GM21381 (cell line): ENCODE results near the gene SLC1A3.
"Not testable (repeated sequence)": the region's sequence is repeated elsewhere in the genome, so short reads cannot be mapped to it uniquely, and the experiment has no call there.

ENCODE experiments used
- ATAC-seq: cut with Tn5 transposase; IDR thresholded peaks from one replicate; pipeline ENCODE4 v1.9.1; 2021; ENCODE audit warnings: mild to moderate bottlenecking, moderate library complexity; ENCODE audit not compliant: unreplicated experiment

The SLC1A3 gene

GRCh38 chr5:36630201-36631145 lies 24.1 kb downstream of the SLC1A3 start:
- ATAC-seq: no peak

DNA sequence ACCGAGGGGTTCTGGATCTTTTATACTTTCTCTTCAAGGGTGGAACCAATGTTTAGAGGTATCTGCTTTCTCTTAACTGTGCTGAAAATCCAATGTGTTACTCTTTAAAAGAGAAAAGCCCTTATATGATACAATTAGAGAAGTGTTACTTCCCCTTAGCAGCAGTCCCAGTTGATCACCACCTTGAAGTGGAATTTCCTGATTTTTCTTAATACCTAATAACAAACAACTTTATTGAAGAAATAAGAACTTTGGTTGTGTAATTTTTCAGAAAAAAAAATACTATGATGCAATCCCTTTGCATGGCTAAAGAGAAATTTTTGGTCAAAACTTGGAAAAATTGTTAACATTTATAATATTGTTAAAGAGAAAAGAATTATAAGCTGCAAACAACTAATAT lies 24.7 kb downstream of the SLC1A3 start:
- ATAC-seq: no peak

- ATAC-seq: no peak
Observed at GRCh38 chr5:36631620-36632362, 25.4 kb downstream of the SLC1A3 start.

DNA sequence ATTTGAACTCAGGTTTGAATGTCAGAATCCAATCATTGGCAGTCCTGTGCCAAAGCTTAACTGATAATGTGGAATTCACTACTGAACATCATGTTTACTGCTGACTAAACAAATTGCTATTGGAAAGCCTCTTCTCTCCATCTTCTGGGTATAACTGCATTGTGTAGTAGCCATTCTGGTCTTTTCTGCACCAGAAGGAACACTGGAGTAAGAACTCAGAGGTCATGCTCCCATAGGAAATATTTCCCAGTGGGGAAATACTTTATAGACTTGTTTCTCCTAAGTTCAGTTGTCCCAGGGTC lies 25.9 kb downstream of the SLC1A3 start:
- no peak for ATAC-seq

DNA sequence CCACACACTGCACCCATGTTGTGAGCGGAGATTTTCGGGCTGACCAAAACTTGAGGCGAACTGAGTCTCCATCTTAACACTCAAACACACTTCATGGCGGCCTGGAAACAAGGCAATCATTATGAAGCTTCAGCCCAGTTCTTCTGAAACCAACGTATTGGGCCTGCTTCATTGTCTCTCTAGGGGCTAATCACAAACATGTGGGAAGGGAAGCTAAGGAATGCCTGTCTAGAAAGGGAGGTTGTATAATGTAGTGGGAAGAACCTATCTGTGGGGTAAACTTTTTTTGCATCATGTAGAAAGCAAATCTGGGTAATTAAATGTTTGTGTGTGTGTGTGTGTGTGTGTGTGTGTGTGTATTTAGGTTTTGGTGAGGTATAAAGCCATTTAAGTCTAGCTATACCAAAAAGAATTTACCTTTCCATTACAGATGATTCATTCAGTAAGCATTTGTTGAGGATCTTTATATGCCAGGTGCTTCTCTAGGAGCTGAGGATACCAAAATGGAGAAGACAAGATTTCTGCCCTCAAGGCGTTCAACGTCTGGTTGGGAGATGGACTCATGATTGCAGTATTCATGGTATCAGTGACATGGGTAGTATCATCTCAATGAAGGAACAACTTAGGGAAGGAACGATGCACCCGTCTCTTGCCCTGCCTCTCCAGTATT lies 29.4 kb downstream of the SLC1A3 start:
- no peak for ATAC-seq

DNA sequence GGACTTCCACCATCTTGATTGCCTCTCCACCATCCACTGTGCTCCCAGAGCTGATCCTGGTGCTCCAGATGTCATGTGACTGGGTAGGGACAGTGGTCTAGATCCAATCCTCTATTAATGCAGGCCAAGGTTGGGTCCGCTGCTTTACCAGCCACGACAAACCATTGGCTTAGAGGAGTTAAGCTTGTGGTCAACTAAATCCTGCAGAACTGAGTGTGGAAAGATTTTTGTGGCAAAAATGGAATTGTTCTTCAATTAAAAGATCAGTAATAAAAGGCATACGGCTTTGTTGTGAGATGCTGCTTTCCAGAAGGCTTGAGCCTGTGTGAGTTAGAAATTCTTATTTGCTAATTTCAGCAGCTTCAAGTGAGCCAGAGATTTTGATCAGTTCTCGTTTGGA lies 30.7 kb downstream of the SLC1A3 start:
- no peak for ATAC-seq

DNA sequence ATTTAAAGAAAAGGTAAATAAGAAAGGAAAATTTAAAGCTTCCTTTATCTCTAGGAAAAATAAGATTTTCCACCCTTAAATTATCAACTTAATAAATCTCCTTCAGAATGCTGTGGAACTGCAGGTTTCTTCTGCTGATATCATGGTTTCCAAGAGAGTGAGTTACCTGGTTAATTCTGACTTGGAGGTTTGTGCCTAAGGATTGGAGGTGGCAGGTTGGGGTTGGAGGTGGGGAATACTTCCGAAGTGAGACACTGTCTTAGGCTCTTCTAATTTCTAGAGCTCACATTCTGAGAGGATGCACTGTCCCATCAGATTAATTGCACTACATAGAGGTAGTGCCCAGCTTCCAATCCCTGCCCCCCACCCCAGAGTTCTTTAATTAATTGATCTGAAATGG lies 31.1 kb downstream of the SLC1A3 start:
- no peak for ATAC-seq

DNA sequence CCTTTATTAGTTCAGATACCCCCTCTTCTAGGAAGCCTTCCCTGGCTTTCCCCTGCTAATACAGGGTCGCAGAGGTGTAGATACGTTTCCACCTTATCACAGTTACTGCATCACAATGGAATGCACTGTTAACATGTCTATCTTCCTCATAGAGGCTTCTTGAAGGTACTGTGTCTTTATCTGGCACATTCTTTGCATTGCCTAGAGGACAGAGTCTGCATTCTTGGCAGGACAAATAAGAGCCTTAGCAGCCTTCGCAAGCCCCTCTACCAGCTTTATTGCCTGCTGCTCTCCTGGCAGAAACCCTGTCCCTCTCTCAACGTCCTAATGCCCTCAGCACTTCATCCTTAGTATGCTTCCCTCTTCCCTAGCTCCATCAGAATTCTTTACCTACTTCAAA lies 31.6 kb downstream of the SLC1A3 start:
- no peak for ATAC-seq

DNA sequence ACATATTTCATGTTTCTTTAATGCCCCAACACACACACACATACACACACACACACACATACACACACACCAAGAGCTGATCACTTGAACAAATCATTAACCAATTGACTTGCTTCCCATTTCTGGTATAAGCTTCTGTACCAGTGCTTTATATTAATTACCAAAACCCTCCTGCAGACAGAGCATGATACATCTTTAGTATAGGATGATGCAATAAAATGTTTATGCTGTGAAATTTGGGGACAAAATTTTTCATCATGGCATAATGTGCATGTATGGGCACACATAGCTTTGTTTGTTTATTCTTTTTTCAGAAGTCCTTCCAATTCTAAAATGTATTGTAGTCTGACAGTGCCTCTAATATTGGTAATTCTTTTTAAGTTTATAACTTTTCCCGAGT lies 34.5 kb downstream of the SLC1A3 start:
- ATAC-seq: no peak

GRCh38 chr5:36641431-36641830 lies 35.0 kb downstream of the SLC1A3 start:
- no peak for ATAC-seq

- no peak for ATAC-seq
Observed at GRCh38 chr5:36642089-36642488, 35.7 kb downstream of the SLC1A3 start.

DNA sequence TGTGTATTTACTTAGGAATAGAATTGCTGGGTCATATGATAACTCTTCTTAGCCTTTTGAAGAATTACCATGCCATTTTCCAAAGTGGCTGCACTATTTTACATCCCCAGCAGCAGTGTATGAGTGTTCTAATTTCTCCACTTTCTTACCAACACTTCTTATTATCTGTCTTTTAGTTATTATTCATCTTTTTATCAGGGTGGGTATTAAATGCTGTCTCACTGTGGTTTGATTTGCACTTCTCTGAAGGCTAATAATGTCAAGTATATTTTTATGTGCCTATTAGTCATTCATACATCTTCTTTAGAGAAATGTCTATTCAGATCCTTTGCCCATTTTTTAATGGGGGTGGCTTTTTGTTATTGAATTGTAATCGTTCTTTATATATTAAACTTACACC lies 36.8 kb downstream of the SLC1A3 start:
- ATAC-seq: no peak

DNA sequence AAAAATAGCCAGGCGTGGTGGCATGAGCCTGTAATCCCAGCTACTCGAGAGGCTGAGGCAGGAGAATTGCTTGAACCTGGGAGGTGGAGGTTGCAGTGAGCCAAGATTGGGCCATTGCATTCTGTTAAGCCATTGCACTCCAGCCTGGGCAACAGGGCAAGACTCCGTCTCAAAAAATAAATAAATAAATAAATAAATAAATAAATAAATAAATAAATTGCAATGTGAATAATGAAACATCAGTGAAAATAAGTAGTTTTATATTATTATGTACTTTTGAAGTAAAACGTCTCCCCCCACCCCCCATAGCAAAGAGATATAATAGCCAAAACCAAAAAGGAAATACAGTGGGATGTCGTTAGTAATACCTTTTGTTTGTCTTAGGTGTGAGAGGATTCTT lies 37.4 kb downstream of the SLC1A3 start:
- not testable (repeated sequence) for ATAC-seq

DNA sequence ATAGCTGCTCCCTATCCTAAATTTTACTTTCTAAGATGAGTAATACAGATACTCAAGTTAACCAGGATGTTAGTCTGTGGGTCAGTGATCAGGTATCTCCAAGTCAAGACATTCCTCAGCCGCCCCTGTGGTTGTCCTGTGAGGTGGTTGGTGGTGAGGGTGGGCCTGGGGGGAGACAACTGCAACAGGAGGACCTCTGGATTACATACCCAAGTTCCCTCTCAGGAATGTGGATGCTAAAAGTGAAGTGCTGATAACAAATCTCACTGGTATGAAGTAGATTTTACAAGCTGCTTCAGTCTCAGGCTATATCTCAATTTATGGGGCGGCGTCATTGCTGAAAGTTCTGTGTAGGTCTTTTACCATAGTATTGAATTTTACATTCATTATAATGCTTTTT lies 38.3 kb downstream of the SLC1A3 start:
- ATAC-seq: no peak

- no peak for ATAC-seq
Observed at GRCh38 chr5:36646100-36646499, 39.7 kb downstream of the SLC1A3 start.

GRCh38 chr5:36646507-36647023 lies 40.2 kb downstream of the SLC1A3 start:
- no peak for ATAC-seq

DNA sequence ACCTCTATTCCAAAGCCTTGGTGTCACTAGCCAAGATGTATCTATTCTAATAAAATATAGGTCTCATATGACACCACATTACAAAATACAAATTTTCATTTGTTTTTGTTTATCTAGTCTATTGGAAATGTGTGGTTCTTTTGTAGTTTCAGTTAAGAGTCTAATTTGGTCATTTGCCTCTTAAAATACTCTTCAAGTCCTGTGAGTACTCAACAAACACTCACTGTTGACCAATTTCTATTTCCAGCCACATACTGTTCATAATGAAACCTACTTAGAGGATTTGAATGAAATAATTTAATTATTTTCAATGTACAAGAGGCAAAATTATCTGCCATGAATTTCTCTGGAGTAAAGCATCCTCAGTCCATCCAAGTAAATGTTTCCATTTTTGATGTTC lies 40.6 kb downstream of the SLC1A3 start:
- no peak for ATAC-seq

DNA sequence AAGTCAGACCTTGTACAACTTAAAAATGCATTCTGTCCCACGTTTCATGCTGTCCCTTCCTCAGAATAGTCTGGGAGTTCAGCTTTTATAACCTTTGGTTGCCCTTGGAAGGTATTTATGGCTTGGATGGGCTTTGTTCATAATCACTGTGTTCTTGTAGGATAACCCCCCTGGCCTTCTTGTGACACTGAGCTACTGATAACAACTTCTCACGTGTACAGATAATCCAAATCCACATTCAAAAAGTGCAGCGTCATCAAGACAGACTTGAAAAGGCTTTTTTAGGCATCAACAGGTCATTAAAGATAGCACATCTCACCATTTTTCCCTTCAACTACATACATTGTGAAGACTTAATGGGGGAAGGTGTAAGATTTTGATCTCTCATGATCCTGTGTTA lies 42.0 kb downstream of the SLC1A3 start:
- no peak for ATAC-seq

- no peak for ATAC-seq
Observed at GRCh38 chr5:36651761-36652685, 45.6 kb downstream of the SLC1A3 start.

- ATAC-seq: no peak
Observed at GRCh38 chr5:36653044-36653705, 46.8 kb downstream of the SLC1A3 start.
